Measurements from ENCODE around the gene RHBDL1.

DNA sequence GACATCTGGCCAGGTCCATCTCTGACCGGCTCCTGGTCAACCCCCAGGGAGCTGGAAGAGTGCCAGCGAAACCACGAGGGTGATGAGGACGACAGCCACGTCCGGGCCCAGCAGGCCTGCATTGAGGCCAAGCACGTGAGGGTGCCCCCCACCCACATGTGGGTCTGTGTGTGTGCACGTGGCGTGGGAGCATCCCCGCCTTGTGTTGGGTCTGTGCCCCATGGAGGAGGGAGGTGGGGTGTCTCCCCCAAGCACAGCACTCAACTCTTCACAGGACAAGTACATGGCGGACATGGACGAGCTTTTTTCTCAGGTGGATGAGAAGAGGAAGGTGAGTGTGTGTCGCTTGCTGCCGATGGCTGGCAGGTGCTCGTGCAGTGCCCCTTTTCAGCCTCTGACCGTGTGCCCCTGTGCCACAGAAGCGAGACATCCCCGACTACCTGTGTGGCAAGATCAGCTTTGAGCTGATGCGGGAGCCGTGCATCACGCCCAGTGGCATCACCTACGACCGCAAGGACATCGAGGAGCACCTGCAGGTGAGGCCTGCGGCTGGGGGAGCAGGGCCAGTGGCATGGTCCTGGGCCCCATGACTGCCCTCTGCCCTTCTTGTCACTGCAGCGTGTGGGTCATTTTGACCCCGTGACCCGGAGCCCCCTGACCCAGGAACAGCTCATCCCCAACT is 6.4 kb downstream of the RHBDL1 start:
- TF ChIP-seq, protein P1, sequence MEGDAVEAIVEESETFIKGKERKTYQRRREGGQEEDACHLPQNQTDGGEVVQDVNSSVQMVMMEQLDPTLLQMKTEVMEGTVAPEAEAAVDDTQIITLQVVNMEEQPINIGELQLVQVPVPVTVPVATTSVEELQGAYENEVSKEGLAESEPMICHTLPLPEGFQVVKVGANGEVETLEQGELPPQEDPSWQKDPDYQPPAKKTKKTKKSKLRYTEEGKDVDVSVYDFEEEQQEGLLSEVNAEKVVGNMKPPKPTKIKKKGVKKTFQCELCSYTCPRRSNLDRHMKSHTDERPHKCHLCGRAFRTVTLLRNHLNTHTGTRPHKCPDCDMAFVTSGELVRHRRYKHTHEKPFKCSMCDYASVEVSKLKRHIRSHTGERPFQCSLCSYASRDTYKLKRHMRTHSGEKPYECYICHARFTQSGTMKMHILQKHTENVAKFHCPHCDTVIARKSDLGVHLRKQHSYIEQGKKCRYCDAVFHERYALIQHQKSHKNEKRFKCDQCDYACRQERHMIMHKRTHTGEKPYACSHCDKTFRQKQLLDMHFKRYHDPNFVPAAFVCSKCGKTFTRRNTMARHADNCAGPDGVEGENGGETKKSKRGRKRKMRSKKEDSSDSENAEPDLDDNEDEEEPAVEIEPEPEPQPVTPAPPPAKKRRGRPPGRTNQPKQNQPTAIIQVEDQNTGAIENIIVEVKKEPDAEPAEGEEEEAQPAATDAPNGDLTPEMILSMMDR (IDR thresholded peaks at IDR 0.05): no peak
- TF ChIP-seq POLR2A (IDR thresholded peaks at IDR 0.05): no peak

All from esophagus squamous epithelium (tissue), 4 donors.